GM21528 (cell line): ENCODE data around the gene GMCL1.

ENCODE experiments used
- ATAC-seq: cut with Tn5 transposase; IDR thresholded peaks from one replicate; pipeline ENCODE4 v1.9.1; 2021; ENCODE audit warnings: mild to moderate bottlenecking, moderate library complexity; ENCODE audit not compliant: unreplicated experiment, low FRiP score

The GMCL1 gene

GRCh38 chr2:69917852-69918251 lies 88.4 kb downstream of the GMCL1 start:
- no peak for ATAC-seq

- no peak for ATAC-seq
Observed at GRCh38 chr2:69918401-69918800, 88.9 kb downstream of the GMCL1 start.

- no peak for ATAC-seq
Observed at GRCh38 chr2:69923116-69923515, 93.7 kb downstream of the GMCL1 start.

GRCh38 chr2:69926849-69927515 lies 97.5 kb downstream of the GMCL1 start:
- no peak for ATAC-seq
